HepG2 (cell line): ENCODE measurements around the gene PPP2R5D. TPM values are rescaled to one million over a fixed set of nuclear protein-coding genes. Genes with fewer than 3 reads are reported as not detected.

Experiments used
- CC2D1A ChIP-seq: sonication (generic); formaldehyde crosslinking; IDR thresholded peaks from 2 replicates; pipeline ENCODE4 v1.8.1; 2023; ENCODE audit warnings: mild to moderate bottlenecking, missing genetic modification reagents
- GLI4 ChIP-seq: sonication (generic); formaldehyde crosslinking; IDR thresholded peaks from 2 replicates; pipeline ENCODE4 v1.5.1; 2020; ENCODE audit warnings: missing genetic modification reagents, mild to moderate bottlenecking, moderate library complexity, borderline replicate concordance
- ISX ChIP-seq: sonication (generic); formaldehyde crosslinking; conservative IDR thresholded peaks from 2 replicates; pipeline ENCODE4 v1.5.0; 2020; ENCODE audit warnings: missing genetic modification reagents
- JUND ChIP-seq: sonication (generic); formaldehyde crosslinking; IDR thresholded peaks from 2 replicates; pipeline ENCODE4 v1.8.0; 2022; ENCODE audit warnings: mild to moderate bottlenecking, missing genetic modification reagents
- NFKBIZ ChIP-seq: IDR thresholded peaks from 2 replicates; pipeline ENCODE4 v1.6.1; 2018; ENCODE audit warnings: missing genetic modification reagents, missing compliant biosample characterization
- POLR2A ChIP-seq, 2 experiments: IDR thresholded peaks; 2 replicates each; pipeline ENCODE4 v1.6.1; 2011; ENCODE audit warnings: low read depth in 2 of 2, low read length in 2 of 2, mild to moderate bottlenecking in 1 of 2, moderate library complexity in 1 of 2; ENCODE audit not compliant: insufficient read depth in 1 of 2
- POLR2AphosphoS5 ChIP-seq: IDR thresholded peaks from 2 replicates; pipeline ENCODE4 v1.6.1; 2012; ENCODE audit warnings: low read depth, low read length
- RFXANK ChIP-seq: IDR thresholded peaks from 2 replicates; pipeline ENCODE4 v1.6.1; 2016
- TAF1 ChIP-seq: sonication (generic); formaldehyde crosslinking; IDR thresholded peaks from 2 replicates; pipeline ENCODE4 v1.4.0; 2020; ENCODE audit warnings: missing genetic modification reagents
- ZNF142 ChIP-seq: sonication (generic); formaldehyde crosslinking; IDR thresholded peaks from 2 replicates; pipeline ENCODE4 v1.4.0; 2020; ENCODE audit warnings: missing genetic modification reagents
- ZNF547 ChIP-seq: sonication (generic); formaldehyde crosslinking; IDR thresholded peaks from 2 replicates; pipeline ENCODE4 v1.5.1; 2020; ENCODE audit warnings: mild to moderate bottlenecking, missing genetic modification reagents
- polyA plus RNA-seq, 8 experiments: library from polyadenylated mRNA; depleted of rRNA in 3 of 8; stranded (reverse) in 7 of 8; unstranded in 1 of 8; fragments of >200 nt; fragmentation: Illumina TruSeq in 4 of 8; extraction: Trizol in 4 of 8; gene quantifications; 2 replicates each; pipeline versions ENCODE4 v1.2.1 to v1.2.3, GENCODE V29; 2011 to 2016; ENCODE audit warnings: low read depth in 4 of 8, missing spikeins in 1 of 8, mixed read lengths in 1 of 8; ENCODE audit not compliant: insufficient read depth in 1 of 8
- total RNA-seq, 5 experiments: library from RNA; depleted of rRNA; stranded (reverse); fragments of >200 nt; fragmentation: Illumina TruSeq; extraction: Trizol; gene quantifications; 2 replicates each; pipeline ENCODE4 v1.2.3, GENCODE V29; 2016; ENCODE audit warnings: low read depth in 1 of 5

The PPP2R5D gene
- total and polyA plus RNA-seq, 2 of the 13 experiments (the other 11 are each of a cell fraction or from before 2014, with no cell fraction given), result 53.7 to 60.4 TPM

GRCh38 chr6:43013097-43013842, 28.9 kb downstream of the PPP2R5D start (continued):
- TF ChIP-seq ISX (CRISPR knock-in tag), result no peak
- 0 out of 2 replicates have a peak, but pooled peaks have one; percentile 69 for TF ChIP-seq GLI4
- TF ChIP-seq POLR2A (IDR thresholded peaks at IDR 0.05; ENCODE audit: insufficient read depth in 1 of 2, low read depth in 2 of 2, low read length in 2 of 2), result 0 out of 4 replicates have a peak, but pooled peaks of 1 of the 2 experiments have one; percentile 18
- no peak for TF ChIP-seq RFXANK
- TF ChIP-seq ZNF142, result 0 out of 2 replicates have a peak, but pooled peaks have one; percentile 7
- 0 out of 2 replicates have a peak, but pooled peaks have one; percentile 7 for TF ChIP-seq TAF1
- peak; percentile 7; the same call in 1 of the 2 replicates for TF ChIP-seq POLR2AphosphoS5
- TF ChIP-seq NFKBIZ (CRISPR knock-in tag), result peak; percentile 23; the same call in 1 of the 2 replicates
- TF ChIP-seq JUND (CRISPR knock-in tag), result 0 out of 2 replicates have a peak, but pooled peaks have one; percentile 10
- no peak for TF ChIP-seq CC2D1A (CRISPR knock-in tag)
- peak; percentile 60; the same call in 1 of the 2 replicates for TF ChIP-seq ZNF547 (CRISPR knock-in tag)
